HG03565 (cell line): ENCODE data around the gene DEFB114.
"Not testable (repeated sequence)": the region's sequence is repeated elsewhere in the genome, so short reads cannot be mapped to it uniquely, and the experiment has no call there.

Source experiments
- ATAC-seq: cut with Tn5 transposase; IDR thresholded peaks from one replicate; pipeline ENCODE4 v1.9.1; 2021; ENCODE audit warnings: mild to moderate bottlenecking, moderate library complexity; ENCODE audit not compliant: unreplicated experiment

DEFB114 gene, protein sequence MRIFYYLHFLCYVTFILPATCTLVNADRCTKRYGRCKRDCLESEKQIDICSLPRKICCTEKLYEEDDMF

DNA sequence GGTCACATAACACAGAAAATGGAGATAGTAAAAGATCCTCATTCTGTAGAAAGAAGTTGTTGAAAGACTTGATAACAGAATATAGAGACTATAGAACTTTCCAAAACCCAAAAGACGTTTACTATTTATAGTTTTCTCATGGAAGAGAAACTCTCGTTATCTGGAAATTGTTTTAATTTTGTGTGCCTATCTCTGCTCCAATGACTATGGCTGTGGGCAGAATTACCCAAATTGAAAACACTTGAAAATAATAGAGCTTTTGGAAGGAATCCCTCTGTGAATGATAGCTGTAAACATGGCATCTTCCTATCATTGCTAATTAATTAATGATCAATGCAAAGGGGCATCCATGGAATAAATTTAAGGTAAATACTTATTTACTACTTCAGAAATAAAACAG is at the start of gene DEFB114:
Gene DEFB114, minus strand, starts transcription at position 101 of the 400 bp plus-strand sequence. Its CDS starts 59 bp downstream, at position 42.
- ATAC-seq: no peak

DNA sequence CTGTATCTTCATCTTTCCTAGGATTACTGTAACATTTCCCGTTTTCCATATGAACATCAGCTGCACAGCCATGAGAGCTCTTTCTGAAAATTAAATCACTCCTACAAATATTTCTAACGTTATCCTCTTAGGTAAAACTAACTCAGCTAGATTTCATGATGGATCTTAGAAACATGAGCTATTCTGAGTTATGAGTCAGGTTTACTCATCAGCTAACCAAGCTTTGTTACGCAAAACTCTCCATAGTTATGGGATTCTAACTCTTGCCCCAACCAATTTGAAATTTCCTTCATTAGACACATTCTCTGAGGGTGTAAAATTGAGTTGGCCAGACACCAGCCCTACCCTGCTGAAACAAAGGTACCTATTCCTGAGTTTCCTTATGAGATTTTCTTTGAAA is 43.9 kb upstream of the DEFB114 start:
- ATAC-seq: no peak

DNA sequence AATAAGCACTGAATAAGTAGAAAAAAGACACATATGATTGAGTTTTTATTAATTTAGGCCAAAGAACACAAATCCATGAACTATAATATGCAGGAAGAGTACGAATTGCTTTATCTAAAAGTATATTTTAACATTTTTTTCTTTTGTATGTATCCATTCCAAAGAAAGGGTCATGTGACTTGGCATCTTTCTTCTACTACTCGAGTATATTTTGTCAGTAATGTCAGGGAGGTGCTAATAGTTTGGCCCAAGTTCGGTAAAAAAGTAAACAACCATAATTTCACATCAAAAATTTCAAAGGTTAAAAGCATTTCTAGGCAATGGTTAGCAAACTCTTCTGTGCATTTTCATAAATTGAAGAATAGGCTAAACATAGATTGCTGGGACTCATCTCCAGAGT is 39.2 kb upstream of the DEFB114 start:
- ATAC-seq: no peak

DNA sequence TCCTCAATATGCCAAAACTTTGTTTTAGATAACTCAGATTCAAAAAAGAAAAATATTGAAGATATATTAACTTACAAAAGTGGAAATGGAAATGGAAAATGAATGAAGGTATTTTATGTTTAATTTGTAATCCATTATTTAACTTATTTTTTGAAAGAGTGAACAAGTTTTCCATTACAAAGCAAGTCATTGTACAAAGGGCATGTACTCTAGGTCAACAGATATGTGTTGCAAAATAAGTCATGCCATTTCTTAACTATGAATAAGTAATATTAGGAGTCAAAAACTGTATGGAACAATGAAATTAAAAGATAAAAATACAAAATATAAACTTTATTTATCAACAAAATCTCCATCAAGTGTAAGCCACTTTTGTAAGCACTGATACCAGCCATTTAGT is 31.3 kb upstream of the DEFB114 start:
- no peak for ATAC-seq

DNA sequence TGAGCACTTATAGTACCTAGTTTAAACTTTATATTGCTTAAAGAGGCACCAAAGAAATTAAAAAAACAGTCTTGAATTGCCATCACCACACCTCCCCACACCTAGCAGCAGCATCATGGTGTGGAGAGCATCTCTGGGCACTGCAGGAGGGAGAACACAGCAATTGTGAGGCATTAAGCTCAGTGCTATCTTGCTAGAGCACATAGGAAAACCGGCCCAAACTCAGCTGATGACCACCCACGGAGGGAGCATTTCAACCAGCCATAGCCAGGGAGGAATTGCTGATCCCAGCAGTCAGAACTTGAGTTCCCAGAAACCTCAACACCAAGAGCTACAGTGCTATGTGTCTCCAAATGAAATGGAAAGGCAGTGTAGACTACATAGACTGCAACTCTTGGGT is 24.9 kb upstream of the DEFB114 start:
- no peak for ATAC-seq

DNA sequence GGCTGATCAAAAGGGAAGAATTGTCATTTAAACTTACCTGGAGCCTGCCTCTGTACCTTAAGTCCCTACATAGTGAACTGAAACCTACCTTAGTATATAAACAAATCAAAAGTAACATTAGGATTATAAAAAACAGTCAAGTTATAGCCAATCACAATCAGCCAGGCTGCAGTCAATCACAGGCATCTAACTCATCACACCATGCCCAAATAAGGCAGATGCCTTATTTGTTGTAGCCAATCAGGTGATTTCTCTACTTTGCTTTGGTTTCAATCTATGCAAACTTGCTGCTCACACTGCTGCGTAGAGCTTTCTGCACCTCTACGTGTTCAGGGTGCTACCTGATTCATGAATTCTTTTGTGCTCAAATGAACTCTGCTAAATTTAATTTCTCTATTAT is 23.8 kb upstream of the DEFB114 start:
- no peak for ATAC-seq

DNA sequence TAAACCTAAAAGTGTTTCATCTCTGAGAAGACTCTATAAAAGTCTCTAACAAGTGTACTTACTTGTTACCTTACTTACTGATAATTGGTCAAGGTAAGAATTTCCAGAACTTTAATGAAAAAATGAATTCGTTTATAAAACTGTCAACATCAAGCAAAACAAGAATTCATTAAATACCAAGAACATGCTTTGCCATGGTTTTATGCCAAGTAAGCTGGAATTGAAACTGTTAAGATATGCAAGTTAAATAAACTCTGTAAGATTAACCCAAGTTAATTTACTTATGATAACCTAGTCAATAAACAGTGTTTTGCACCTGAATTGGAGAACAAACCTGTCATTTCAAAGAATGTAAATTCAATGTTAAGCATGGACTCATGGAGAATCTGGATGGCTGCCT is 22.6 kb upstream of the DEFB114 start:
- ATAC-seq: no peak

DNA sequence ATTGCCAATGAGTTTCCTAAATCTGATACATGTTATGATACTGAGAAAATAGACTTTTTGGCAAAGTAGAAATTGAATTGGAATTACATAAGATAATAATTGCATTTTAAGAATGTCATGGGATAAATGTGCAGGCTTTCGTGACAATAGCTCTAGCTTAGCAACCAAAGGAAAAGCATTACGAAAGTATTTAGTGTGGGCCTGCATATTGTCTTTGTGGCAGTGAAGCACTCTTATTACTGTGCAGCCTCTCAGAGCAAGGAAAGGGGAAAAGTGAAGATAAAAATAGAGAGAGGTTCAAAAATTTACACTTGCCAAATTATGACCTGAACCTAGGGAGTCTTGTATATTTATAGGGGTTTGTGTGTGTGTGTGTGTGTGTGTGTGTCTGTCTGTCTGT is 18.1 kb upstream of the DEFB114 start:
- ATAC-seq: no peak

DNA sequence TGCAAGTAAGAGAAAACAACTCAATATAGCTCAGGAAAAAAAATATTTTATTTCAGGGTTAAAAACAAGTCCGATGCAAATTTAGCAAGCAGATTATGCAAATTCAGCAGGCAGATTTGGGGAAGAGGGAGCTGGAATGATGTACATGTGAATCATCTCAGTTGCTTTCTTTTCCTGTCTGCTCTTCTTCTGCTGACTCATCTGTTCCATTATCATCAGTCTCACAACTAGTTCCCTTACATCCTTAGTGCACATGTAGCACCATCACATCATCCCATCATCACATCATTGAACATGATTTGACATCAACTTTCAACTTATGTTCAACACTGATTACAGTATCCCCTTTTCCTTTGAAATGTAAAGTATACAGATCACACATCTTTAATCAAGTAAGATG is 16.9 kb upstream of the DEFB114 start:
- no peak for ATAC-seq

DNA sequence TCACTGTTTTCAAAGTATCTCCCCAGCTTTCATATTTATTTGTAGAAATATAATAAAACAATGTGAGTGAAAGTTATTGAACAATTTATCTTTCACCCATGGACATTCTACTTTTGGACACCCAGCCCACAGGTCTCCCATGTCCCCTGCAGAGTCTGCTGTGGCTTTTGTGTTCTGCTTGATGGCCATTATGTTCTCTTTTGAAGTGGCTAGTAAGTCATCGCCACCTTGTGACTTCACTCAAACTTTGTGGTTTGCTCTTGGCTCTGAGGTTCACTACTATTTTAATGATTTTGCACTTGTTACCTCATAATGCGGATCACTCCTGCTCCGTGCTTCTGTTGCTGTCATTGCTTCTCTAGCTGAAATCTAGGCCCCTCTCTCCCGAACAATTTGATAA is 15.6 kb upstream of the DEFB114 start:
- peak; percentile 41 for ATAC-seq

DNA sequence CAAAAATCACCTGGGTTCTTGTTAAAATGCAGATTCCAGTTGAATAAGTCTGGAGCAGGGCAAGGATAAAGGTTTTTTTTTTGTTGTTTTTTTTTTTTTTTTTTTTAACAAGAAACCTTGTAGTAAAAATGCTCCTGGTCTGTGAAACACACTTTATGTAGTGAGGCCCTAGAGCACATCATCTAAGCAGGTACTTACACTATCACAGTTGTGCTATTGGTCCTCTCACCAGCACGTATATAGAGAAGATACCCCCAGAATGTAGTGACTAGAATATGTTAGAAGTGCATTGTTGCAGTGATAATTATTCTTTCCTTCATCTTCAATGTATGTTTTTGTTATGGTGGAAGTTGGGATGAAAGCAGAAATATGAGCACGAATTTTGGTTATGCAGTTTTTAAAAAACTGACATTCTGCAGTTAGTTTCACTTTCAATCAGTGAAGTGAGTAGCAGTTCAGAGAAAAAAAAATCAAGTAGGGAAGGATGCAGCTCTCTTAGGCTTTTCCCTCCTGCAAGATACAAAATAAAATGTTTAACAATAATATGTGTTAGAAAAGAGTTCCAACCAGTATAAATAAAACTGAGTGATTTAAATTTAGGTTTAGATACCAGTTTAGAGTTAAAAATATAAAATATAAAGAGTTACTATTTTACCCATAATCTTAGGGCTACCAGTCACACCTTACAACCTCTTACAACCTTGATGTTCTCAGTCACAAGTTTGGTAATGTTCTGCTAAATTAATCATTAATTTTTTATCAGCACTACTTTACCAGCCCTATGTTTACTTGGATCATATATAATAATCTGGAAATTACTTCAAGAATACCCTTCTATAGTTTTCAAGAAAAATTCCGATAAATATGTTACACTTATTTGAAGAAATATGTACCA is 14.6 kb upstream of the DEFB114 start:
- peak; percentile 38 for ATAC-seq

DNA sequence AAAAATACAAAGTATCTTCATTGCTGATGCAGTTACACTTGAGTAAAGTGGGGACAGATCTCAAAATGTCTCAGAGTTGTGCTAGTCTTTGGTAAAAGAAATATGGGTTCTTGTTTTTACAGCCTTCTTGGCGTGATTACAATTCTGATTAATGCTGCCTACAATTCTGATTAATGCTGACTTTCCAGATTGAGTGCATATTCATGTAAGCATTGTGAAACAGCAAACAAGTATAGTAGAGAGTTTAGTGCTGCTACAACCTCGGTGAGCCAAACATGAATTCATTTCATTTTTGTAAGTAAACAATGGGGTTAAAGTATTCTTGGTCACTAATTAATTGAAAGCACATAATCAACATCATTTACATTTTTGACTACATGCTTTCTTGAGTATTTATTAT is 5.6 kb upstream of the DEFB114 start, which contains the start of gene DEFB113:
Gene DEFB113, minus strand, starts transcription at position 21 of the 400 bp plus-strand sequence. Its CDS starts 0 bp downstream, at position 21.
- no peak for ATAC-seq

DNA sequence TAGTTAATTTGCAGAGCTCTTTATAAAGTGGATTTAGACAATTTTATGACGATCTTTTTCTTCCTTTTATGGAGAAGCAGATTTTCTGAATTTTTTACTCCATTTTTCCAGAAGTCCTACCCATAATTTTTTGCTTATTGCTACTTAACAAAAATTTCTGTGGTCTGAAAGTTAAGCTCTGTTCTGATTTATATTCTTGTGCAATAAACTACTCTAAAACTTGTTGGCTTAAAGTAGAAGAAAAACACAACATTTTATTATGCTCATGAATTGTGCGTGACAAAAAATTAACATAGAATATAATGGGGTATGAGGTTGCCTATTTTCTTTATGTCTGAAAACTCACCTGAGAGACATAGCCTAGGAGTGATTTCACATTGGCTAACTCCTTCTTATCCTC is 2.9 kb upstream of the DEFB114 start:
- ATAC-seq: no peak

DNA sequence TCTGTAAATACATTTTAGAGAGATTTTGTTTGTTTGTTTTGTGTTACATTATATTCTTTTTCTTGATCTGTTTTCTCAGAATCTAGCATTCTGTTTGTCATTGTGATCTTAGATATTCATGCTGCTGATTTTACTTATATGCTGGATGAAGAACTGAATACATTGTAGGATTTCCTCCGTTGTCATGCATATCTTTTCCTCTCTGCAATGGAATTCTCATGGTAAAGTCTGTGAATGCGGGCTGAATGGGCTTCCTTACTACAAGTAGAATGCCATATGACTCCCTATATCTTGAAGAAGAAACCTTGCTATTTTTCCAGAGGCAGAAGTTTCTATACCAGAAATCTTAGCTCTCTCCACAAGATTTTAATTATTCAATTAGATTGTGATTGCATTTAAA is 2.4 kb upstream of the DEFB114 start:
- ATAC-seq: no peak

DNA sequence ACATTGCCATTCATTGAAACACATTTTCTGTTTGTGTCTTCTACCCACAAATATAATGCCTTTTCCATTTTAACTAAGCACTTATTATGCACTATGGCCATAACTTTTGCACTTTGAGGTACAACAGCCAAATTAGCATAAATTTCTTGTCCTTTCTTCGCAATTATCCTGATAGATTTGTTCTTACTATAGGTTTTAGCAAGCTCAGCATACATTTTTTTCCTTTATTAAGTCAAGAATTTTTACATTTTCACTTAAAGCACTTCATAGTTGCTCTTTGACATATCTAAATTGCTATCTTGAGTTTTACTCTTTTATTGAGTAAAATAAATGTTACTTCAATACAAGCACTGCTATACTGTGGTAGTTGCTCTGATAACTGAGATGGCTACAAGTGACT is 5.8 kb downstream of the DEFB114 start:
- no peak for ATAC-seq

DNA sequence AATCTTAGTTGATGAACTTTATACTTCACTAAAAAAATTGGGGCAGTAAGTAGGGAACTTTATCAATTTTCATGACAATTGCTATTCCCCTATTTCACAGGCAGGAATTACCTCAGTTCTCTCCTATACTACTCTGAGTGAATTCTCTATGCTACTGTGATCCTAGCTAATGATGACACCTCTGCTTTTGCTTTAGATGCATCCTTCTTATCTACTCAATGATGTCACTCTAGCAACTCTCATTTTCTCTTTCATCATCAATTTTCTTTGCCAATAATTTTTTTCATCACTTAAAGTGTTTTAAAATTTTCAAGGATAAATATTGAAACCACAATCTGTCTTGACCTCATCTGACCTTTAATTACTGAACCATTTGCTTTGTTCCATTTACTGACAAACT is 8.1 kb downstream of the DEFB114 start:
- ATAC-seq: no peak

DNA sequence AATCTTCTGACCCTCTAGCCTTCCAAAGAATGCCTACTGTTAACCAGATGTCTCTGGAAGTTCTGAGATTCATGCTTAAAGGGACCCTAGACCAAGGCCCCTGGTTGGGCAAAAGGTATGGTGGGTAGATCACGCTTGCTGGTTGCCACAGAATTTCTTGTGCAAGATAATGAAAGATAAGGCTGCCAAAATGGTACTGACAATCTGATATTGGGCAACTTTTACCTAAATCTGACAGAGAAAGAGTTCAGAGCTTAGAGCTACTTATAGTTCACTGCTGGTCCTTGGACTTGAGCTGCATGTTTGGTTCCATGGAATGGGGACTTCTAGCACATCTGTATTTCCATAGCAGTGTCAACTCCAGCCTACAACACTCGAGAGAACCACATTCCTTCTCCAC is 12.0 kb downstream of the DEFB114 start:
- ATAC-seq: no peak

DNA sequence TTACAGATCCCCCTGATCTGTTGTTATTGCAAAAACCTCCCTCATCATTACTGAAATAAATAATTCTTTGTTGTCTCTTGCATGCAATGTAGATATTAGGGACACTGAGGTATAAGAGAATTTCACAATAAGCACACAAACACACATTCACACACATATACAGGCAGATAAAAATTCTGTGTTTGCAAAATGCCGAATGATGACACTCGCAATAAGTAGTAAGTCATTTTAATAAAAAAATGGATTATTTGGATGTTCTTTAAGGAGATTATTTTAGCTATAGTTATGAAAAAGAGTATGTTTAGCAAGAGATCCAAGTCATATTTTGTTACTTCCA is 13.6 kb downstream of the DEFB114 start:
- no peak for ATAC-seq

DNA sequence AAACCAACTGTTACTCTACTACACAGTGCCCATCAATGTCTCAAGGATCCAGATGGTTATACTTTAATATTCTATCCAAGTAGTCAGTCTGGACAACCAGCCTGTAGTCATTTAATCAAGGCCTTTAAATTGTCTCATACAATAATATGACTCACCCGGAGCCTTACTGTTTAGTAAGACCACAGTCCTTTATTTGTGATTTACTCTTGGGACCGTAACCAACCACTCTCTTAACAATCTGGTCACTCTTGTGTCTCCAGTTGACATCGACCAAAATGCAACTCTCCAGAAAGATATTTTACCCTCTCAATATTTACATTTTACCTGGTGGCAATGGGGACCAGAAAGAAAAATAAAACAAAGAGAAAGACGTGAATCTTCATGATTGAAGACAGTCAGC is 14.9 kb downstream of the DEFB114 start:
- no peak for ATAC-seq

DNA sequence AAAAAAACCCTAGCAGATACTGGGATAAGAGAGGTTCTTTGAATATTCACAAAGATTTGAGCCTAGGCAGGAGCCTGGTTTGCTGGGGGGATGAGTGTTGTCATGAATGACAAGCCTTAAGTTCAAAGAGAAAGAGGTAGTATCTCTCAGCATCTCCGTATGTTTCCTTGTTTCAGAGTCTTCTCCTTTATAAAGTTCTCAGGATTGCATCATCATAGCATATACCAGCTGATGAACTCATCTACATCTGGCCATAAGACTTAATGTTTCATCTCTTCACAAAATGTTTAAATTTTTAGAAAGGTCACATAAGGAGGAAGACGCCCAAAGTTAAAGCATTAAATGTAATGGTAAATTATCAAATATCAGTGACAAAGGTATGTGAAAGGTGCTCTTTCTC is 17.1 kb downstream of the DEFB114 start:
- no peak for ATAC-seq

DNA sequence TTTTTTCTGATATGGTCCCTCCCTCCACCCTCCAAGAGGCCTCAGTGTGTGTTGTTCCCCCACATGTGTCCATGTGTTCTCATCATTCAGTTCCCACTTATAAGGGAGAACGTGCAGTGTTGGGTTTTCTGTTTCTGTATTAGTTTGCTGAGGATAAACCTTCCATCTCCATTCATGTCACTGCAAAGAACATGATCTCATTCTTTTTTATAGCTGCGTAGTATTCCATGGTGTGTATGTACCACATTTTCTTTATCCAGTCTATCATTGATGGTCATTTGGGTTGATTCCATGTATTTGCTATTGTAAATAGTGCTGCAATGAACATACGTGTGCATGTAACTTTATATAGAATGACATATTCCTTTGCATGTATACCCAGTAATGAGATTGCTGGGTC is 19.9 kb downstream of the DEFB114 start:
- ATAC-seq: not testable (repeated sequence)

DNA sequence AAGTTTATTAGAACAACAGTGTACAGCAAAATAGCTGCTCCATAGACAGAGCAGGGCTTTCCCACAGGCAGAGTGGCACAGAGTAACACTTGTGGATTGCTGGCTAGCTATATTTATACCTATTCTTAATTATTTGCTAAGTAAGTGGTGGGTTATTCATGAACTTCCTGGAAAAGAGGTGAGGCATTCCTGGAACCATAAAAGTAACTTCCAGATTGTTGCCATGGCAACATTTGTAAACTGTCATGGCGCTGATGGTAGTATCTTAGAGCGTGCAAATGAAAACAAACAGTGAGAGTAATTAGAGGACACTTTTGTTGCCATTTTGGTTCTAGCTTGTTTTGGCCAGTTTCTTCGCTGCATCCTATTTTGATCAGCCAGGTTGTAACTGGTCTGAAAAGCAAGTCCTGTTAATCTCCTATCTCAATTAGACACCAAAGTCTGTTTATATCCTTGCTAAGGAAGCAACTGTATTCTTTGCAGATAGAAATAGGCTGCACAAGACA is 23.9 kb downstream of the DEFB114 start:
- no peak for ATAC-seq

DNA sequence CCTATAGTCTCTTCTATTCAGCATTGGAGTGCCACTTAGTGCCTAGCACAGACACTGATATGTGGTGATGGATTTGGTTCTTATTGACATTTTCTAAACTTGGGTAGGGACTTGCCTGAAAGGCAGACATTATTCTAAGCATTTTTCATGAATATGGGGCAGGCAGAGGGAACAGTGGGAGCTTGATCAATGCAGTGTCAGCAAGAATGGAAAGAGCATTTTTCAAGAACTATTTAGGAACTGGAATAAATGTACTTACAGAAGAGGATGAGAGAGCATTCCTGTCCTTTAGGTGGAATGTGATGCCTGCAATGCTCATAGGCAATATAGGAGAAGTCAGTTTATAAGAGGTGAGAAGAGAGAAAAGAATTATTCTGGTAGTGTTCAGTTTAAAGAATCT is 26.2 kb downstream of the DEFB114 start:
- no peak for ATAC-seq
